Stimulated activated CD4-positive, alpha-beta T cell treated with anti-CD3 and anti-CD28 coated beads, Interleukin-4, amount 100 ng/mL, for 1 hour (primary cell): ENCODE results near the gene ERCC2.
"Not testable (repeated sequence)": the region's sequence is repeated elsewhere in the genome, so short reads cannot be mapped to it uniquely, and the experiment has no call there.

Source experiments
- DNase-seq: peaks from one replicate; pipeline ENCODE4 v3.0.0-alpha.2; 2020

Gene ERCC2

DNA sequence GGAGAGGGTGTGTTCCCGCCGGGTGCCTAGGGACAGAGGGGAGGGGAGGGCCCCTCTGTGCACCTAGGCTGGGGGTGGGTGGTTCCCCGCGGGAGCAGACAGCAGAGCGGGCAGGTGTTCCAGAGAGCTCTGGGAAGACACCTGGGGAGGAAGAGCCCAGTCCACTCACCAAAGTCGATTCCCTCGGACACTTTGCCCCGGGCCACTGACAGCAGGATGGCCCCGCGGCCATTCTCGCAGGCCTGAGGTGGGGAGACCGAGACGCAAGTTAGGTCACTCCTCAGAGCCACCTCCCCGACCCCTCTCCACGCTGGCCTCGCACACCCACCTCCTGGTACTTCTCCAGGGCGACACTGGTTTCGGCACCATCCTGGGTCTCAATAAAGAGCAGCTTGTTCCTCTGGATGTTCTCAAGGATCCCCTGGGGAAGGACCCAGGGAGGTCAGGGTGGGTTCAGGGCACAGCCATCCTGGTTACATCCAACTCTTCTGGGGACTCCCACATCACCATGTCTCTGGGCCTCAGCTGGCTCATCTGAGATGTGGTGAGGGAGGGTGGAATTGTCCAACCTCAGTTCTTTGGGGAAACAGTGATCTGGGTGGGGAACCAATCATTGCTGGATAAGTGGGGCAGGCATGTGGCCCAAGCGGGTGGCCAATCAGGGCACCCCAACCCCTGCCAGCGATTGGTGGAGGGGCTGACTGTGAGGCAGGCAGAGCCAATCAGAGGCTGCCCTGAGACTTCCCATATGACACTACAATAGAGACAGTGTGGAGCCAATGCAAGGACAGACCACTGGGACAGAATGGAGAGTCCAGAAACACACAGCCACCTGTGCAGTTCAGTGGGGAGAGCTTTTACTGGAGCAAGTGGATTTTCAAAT is 17.2 kb downstream of the ERCC2 start:
- DNase-seq = no peak

DNA sequence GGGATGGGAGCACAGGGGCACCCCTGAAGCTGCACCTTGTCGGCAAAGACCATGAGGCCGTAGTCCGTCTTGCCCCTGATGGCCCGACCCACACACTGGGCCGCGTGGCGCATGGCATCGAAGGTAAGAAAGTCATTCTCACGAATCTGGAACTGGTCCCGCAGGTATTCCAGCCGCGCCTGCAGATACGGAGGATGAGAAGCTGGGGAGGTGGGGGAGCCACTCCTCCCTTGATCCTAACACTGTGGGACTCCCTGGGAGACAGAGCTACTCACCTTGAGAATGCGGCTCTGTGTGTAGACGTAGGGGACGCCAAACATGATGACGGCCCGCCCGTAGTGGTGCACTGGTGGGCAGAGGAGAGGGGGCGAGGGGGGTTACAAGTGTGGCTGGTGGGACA is 17.9 kb downstream of the ERCC2 start:
- DNase-seq = no peak

DNA sequence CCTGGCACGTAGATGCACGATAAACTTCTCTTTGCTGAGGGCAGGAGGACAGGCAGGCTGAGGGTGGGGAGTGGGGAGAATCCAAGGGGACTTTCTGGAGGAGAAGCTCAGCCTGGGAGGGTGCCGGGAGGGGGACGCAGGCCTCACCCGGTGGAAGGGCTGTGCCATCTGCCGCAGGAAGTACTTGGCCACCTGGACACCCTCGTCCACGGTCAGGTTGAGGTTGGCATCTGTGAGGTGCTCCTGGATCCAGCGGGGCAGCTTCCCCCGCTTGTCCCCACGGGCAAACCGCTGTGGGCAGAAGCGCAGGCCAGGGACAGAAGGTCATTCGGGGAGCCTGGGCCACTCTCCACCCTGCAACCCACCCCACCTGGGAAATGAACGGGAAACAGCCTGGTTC is 18.3 kb downstream of the ERCC2 start:
- no peak for DNase-seq

DNA sequence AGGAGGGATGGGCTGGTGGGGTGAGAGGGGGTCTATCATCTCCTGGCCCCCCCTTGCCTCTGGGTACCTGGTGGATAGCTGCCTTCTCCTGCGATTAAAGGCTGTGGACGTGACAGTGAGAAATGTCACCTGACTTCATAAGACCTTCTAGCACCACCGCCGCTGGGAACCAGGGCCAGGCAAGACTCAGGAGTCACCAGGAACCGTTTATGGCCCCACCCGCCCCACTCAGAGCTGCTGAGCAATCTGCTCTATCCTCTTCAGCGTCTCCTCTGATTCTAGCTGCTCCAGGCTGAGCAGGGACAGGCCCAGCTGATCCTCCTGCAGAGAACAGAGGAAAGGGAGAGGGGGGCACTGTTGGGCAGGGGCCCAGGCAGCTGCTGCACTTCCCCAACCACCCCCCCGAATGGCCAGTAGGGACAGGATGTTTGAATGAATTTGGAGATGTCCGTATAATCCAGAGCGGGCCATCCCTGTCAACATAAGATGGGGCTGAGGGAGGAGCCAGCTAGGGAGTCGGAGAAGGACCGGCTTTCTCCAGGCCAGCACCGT is 18.9 kb downstream of the ERCC2 start:
- no peak for DNase-seq

DNA sequence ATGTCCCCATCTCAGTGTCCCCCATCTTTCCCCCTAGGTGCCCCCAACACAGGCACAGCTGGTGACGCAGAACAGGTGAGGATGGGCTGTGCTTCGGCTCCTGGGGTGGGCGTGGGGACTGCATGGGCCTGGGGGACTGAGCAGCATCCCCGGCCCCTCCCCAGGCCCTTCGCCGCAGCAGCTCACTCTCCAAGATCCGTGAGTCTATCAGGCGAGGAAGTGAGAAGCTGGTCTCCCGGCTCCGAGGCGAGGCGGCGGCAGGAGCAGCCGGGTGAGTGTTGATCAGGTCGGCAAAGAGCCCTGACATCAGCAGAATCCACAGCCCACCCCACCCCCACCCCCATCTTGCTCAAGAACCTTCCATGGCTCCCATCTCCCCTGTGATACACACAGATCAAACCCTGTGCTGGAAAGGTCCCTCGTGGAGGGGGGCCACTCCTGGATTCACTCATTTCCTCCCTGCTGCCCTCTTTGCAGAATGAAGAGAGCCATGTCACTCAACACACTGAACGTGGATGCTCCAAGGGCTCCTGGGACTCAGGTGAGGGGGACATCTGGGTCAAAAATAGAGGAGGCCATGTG is 19.8 kb downstream of the ERCC2 start:
- DNase-seq = no peak

DNA sequence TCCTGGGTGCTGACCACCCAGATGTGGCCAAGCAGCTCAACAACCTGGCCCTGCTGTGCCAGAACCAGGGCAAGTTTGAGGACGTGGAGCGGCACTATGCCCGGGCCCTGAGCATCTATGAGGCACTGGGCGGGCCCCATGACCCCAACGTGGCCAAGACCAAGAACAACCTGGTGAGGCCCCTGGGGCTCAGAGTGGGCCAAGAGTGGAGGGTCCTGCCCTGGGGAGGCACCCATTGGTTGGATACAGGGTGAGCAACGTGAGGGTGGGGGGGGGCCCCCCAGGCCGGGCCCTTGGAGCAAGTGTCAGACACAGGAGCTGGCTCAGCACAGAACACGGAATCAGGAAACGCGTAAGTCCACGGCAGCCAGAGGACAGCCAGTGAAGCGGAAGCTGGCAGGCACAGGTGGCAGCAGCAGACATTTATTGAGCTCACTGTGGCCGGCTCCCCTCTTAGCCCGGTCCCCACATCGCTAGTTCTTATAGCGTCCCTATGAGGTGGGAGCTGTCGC is 20.9 kb downstream of the ERCC2 start:
- DNase-seq = no peak

DNA sequence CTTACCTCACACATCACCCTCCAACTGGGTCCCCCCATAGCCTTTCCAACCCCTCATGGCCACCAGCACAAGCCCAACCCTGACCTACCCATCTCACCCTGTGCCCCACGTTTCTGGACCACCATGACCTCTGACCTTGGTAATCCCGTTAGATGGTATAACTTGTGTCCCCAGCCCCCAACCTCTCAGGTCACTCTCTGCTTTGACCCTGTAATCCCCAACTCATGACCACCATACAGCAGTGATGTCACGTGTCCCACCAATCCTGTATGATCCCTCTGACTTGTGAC is 21.3 kb downstream of the ERCC2 start:
- DNase-seq = no peak

DNA sequence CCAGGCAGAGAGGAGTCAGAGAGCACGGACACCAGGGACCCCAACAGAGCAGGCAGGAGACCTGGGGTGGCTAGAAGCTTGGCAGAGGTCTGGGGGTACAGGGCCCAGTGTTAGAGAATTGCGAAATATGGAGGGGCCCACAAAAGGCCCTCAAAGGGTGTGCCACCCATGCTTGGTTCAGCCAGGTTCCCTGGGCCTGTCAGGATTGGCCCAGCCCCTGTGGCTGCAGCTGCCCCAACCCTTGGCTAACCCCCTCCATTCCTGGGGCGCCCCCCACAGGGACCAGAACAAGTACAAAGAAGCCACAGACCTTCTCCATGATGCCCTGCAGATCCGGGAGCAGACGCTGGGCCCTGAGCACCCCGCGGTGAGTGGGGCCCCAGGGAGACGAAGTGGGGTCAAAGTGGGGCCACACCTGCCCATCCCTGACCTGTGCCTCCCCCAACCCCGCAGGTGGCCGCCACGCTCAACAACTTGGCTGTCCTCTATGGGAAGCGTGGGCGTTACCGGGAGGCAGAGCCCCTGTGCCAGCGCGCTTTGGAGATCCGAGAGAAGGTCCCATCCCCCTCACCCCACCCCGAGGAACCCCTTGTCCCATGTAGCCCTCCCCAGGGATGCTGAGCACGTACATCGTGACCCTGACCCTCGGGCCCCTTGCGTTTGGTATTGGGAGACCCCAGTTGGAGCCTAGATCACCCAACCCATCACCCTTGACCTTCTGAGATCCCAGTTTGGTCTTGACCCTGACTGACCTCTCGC is 21.8 kb downstream of the ERCC2 start:
- no peak for DNase-seq

DNA sequence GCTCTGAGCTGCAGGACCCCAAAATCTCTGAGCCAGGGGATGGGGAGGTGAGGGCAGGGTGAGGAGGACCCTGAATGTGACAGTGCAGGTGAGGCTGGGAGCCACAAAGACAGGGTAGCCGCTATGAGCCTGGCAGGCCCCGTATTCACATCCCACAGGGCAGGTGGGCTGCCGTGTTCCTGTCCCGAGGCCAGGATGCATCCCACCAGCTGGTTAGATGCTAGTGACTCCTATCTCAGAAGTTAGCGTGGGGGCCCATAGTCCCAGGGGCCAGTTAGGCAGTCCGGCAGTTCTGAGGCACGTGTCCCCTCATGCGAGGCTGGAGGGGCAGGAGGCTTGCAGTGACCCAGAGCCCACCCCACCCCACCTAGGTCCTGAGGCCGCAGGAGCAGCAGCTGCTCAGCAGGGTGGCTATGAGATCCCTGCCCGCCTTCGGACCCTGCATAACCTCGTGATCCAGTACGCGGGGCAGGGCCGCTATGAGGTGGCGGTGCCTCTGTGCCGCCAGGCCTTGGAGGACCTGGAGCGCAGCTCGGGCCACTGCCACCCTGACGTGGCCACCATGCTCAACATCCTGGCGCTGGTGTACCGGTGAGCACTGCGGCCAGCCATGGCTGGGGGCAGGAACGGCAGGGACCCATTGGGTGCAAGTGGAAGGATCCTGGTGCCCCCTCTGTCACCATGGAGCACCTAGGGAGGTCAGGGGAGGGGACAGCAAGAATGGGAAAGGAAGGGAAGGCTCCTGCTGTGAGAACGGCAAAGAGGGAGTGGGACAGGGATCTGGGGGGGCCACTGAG is 22.6 kb downstream of the ERCC2 start:
- DNase-seq = no peak

DNA sequence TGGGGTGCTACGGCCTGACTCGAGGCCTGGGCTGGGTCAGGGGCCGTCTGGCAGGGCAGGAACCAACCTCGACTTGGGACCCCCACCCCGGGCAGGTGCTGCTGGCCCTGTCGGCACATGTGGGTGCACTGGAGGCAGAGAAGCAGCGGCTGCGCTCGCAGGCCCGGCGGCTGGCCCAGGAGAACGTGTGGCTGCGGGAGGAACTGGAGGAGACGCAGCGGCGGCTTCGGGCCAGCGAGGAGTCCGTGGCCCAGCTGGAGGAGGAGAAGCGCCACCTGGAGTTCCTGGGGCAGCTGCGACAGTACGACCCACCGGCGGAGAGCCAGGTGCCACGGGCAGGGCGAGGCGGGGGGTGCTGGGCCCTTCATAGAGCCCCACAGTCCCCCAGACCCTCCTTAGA is 23.9 kb downstream of the ERCC2 start:
- no peak for DNase-seq

DNA sequence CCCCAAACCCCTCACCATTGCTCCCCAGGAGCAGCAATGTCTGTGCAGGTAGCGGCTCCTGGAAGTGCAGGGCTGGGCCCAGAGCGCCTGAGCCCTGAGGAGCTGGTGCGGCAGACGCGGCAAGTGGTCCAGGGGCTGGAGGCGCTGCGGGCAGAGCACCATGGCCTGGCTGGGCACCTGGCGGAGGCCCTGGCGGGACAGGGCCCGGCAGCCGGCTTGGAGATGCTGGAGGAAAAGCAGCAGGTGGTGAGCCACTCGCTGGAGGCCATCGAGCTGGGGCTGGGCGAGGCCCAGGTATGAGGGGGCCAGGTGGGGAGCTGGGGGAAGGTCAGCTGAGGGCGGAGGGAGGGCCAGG is 24.9 kb downstream of the ERCC2 start:
- DNase-seq = no peak

DNA sequence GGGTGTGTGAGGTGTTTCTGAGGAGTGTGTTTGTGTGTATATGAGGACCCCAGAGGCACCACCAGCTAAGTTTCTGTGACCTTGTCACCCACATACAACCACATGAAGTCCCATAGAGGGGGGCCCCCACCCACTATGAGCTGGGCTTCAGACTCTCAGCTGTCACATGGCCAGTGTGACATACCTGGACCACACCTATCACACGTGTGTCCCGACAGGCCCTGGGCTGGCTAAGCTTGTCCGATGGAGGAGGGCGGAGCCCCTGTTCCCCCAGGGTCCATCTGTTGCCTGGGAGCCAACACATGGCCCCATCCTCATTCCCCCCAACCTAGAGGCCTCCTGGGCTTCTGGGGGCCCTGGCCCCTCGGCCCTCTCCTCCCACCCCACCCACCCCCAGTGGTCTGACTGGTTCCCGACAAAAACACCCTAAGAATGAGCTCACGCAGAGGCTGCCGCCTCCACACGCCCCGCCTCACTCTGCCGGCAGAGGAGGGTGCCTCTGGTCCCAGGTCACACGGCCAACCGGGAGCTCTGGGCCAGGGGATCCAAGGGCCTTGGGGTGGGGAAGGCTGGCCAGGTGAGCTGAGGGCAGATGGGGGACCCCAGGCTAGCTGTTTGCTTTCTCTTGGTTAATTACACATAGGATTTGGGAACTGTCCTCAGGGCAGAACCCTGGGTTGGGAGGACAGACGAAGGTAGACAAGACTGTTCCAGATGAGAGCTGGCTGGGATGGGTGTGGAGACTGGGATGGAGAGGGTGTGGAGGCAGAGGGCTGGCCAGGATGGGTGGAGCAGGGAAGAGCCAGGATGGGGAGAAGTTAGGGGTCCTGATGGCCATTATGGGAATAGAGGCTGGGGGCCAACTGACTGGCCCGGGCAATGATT is 25.5 kb downstream of the ERCC2 start:
- DNase-seq = no peak

DNA sequence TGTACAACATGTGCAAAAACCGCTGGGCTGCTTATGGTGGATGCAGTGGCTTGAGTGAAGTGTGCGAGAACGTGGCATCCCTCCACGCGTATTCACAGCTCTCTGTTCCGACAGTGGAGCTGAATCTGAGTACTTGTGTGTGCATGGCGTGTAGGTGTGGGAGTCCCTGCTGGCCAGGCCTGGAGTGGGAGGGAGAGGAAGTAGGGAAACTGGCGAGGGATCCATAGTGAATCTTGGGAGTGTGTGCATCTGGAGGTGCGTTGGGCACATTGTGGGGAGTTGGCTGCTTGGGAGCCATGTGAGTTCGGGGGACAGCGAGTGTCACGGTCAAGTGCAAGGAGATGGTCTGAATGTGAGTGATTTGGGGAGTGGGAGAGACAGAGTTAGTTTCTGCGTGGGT is 27.5 kb downstream of the ERCC2 start:
- no peak for DNase-seq

DNA sequence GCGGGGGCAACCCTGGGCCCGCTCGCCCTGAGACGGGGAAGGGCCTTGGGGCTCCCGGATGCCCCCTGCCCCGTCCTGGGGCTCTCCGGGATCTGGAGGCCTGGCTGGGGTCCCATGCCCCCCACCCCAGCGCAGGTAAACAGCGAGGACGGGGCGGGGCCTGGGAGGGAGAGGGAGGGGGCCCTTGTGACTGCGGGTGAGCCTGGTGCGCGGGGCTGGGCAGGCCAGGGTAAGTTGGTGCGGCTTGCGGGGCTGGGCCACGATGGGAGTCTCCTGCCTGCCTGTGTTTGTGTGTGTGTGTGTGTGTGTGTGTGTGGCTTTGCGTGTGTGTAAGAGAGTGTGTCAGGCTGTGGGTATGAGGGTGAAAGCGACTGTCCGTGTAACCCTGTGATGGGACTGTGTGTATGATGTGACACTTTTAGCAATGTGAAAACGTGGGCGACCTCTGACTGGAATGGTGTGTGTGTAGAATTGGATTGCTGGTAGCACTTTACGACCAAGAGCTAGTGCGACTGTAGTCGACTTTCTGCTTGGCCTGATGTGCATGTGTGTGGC is 29.4 kb downstream of the ERCC2 start:
- no peak for DNase-seq

DNA sequence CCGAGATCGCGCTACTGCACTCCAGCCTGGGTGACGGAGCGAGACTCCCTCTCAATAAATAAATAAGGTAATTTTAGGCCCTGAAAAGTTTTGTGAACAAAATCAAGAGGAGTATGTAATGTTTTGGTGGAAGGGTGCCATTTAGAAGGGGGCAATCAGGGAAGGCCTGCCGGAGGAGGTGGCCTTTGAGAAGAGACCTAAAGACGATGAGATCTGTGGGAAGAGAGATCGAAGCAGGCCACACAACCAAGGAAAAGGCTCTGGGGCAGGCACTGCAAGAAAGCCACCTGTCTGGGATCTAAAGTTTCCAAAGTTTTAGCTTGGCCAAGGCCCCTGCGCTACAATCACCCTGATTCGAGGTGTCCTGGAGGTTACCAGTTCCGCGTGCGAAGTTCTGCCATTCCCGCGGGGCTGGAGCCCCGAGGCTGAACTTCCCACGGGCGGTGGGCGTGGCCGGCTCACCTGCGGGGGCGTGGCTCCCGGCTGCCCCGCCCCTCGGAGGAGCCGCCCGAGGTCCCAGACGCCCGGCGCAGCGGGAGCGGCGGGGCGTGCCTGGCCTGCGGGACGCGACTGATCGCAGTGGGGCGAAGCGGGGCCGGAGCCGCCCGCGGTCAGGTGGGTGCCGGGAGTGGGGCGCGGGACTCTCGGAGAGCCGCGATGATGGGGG is 30.0 kb downstream of the ERCC2 start, which contains the start of gene KLC3:
KLC3 (plus strand) TSS at position 519 of the 667 bp plus-strand sequence. CDS start 4,792 bp downstream, outside the sequence.
- DNase-seq = peak; percentile 40

DNA sequence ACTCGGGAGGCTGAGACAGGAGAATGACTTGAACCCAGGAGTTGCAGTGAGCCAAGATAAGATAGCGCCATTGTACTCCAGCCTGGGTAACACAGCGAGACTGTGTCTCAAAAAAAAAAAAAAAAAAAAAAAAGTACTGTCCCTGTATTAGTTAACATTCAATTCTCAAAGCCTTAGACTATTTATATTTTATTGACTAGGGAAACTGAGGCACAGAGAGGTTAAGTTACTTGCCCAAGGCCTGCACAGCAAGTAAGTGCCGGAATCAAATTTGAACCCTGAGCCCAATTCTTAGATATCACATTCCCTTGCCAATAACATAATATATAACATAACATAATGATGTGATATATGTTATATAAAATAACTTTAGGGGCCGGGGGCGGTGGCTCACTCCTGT is 30.7 kb downstream of the ERCC2 start:
- no peak for DNase-seq

DNA sequence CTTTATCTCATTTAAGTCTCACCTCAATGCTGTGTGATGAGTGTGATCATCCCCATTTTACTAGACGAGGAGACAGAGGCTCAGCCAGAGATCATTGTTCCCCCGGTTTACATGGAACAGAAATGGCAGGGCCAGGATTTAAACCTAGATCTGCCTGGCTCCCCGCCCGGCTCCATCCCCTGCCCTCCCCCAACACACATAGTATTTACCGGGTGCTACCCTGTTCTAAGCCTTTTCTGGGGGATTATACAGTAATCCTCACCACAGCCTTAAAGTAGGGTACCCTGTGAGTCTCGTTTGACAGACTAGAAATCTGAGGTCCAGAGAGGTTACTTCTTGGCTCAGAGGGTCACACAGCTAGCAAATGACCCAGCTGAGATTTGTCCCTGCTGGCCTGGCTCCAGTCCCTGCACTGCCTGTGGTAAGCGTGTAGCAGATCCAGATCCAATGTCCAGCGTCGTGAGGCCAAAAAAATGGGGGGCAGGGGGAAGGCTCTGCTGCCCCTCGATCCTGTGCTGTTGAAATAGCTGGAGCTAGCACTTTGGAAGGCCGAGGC is 33.6 kb downstream of the ERCC2 start:
- DNase-seq = no peak

DNA sequence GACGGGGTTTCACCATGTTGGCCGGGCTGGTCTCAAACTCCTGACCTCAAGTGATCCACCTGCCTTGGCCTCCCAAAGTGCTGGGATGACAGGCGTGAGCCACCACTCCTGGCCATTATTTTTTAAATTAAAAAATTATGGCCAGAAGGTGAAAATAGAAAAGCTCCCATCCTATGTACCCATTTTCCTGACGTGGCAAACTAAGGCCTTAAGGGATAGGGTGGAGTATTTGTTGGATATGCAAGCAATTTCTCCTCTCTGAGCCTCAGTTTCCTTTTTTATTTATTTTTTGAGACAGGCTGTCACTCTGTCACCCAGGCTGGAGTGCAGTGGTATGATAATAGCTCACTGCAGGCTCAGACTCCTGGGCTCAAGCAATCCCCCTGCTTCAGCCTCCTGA is 35.5 kb downstream of the ERCC2 start:
- not testable (repeated sequence) for DNase-seq

DNA sequence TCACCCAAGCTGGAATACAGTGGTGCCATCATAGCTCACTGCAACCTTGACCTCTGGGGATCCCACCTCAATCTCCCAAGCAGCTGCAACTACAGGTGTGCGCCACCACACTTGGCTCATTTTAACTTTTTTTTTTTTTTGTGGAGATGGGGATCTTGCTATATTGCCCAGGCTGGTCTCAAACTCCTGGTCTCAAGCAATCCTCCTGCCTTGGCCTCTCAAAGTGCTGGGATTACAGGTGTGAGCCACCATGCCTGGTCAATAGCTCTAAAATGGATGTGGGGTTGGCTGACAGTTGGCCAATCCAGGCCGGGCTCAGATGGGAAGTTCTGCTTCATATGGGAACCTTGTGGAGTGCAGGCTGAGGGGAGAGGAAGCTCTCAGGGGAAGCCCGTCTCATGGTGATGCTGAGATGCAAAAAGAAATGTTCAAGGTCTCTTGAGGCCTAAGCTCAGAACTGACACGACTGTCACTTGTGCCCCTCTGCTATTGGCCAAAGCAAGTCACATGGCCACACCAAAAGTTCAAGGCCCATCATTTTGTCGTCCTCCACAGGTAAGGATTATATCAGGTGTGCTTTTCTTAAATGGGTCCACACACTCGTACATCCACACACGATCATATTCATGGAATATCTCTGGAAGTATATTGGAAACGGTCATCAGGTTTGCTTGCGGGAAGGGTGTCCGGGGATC is 36.6 kb downstream of the ERCC2 start:
- DNase-seq = no peak

DNA sequence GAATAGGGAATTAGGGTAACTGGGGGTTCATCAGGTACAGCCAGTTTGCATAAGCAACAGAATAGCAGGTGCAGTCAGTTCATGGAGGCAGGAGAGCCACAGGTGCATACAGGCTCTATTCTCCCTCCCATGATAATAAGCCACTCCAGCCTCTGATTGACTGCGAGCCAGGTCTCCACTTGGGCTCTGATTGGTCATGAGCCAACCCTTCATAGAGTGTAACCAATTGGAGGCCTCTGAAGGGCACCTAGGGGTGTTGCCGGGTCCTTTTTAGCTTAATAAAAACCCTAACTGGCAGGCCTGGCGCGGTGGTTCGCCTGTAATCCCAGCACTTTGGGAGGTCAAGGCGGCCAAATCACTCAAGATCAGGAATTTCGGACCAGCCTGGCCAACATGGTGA is 39.0 kb downstream of the ERCC2 start:
- DNase-seq = no peak
